SU-DHL-6 (cell line): Measurements from ENCODE around the gene BRPF3.

Experiments used
- EZH2phosphoT487 ChIP-seq: fragments of 200-600 bp; sonication (generic), shearing (Covaris generic); conservative IDR thresholded peaks from 2 replicates; pipeline ENCODE4 v1.6.1; 2018; ENCODE audit warnings: mild to moderate bottlenecking, antibody characterized with exemption, low read length, moderate library complexity, mixed read lengths
- TF ChIP-seq, protein P1 (sequence below): fragments of 200-600 bp; sonication (generic); IDR thresholded peaks from one replicate; pipeline ENCODE4 v1.5.1; 2017; ENCODE audit warnings: antibody characterized with exemption, mild to moderate bottlenecking, low read length, moderate library complexity; ENCODE audit not compliant: insufficient read depth, poor library complexity, severe bottlenecking

DNA sequence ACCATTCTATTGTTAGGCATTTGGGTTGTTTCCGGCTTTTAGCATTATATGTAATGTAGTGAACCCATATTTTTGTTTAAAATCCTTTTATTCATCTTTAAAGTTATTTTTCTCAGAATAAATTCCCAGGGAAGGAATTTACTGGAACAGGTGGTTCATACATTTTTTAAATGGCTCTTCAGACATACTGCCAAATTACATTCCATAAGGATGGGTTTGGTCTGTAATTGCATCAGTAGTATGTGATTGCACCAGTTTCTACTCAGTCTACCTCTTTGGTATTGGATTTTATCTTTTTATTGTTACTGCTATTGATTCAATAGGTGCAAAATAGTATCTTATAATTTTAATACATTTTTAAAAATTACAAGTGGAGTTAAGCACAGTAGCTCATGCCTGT is 27.2 kb downstream of the BRPF3 start:
- TF ChIP-seq, protein P1, sequence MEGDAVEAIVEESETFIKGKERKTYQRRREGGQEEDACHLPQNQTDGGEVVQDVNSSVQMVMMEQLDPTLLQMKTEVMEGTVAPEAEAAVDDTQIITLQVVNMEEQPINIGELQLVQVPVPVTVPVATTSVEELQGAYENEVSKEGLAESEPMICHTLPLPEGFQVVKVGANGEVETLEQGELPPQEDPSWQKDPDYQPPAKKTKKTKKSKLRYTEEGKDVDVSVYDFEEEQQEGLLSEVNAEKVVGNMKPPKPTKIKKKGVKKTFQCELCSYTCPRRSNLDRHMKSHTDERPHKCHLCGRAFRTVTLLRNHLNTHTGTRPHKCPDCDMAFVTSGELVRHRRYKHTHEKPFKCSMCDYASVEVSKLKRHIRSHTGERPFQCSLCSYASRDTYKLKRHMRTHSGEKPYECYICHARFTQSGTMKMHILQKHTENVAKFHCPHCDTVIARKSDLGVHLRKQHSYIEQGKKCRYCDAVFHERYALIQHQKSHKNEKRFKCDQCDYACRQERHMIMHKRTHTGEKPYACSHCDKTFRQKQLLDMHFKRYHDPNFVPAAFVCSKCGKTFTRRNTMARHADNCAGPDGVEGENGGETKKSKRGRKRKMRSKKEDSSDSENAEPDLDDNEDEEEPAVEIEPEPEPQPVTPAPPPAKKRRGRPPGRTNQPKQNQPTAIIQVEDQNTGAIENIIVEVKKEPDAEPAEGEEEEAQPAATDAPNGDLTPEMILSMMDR, result no peak
- TF ChIP-seq EZH2phosphoT487, result no peak
